K562 (cell line): Measurements from ENCODE around the gene TSPOAP1. TPM values are rescaled to one million over a fixed set of nuclear protein-coding genes. Genes with fewer than 3 reads are reported as not detected.

Source experiments
- CXXC5 ChIP-seq: fragments of 250-450 bp; sonication (Bioruptor Pico); IDR thresholded peaks from 2 replicates; pipeline ENCODE4 v1.8.0; 2022; ENCODE audit warnings: inconsistent platforms, mild to moderate bottlenecking, moderate library complexity
- ERF ChIP-seq: fragments of 450-650 bp; formaldehyde crosslinking; IDR thresholded peaks from 2 replicates; pipeline ENCODE4 v1.4.0; 2020; ENCODE audit warnings: mild to moderate bottlenecking, mixed read lengths
- ESRRA ChIP-seq: fragments of 450-650 bp; IDR thresholded peaks from 2 replicates; pipeline ENCODE4 v1.6.1; 2014; ENCODE audit warnings: low read depth, mild to moderate bottlenecking, moderate library complexity, borderline replicate concordance
- EWSR1 ChIP-seq: fragments of 450-650 bp; IDR thresholded peaks from 2 replicates; pipeline ENCODE4 v1.6.1; 2018; ENCODE audit warnings: borderline replicate concordance, mild to moderate bottlenecking, low read depth, moderate library complexity; ENCODE audit not compliant: partially characterized antibody
- GTF2A2 ChIP-seq: IDR thresholded peaks from 2 replicates; pipeline ENCODE4 v1.6.1; 2016; ENCODE audit warnings: mild to moderate bottlenecking, missing genetic modification characterization, missing compliant biosample characterization
- HDAC2 ChIP-seq: fragments of 450-650 bp; IDR thresholded peaks from 2 replicates; pipeline ENCODE4 v1.6.1; 2016; ENCODE audit warnings: mild to moderate bottlenecking
- ILF3 ChIP-seq: fragments of 450-650 bp; IDR thresholded peaks from 2 replicates; pipeline ENCODE4 v1.6.1; 2018; ENCODE audit warnings: antibody characterized with exemption, mild to moderate bottlenecking, moderate library complexity, borderline replicate concordance
- PHTF2 ChIP-seq: fragments of 250-450 bp; sonication (Bioruptor Pico); IDR thresholded peaks from 2 replicates; pipeline ENCODE4 v1.5.0; 2021; ENCODE audit warnings: mild to moderate bottlenecking
- RBFOX2 ChIP-seq: fragments of 200-400 bp; formaldehyde crosslinking; IDR thresholded peaks from 2 replicates; pipeline ENCODE4 v1.6.1; 2017; ENCODE audit warnings: low read depth, mild to moderate bottlenecking, low read length, moderate library complexity
- SIX5 ChIP-seq, 2 experiments: IDR thresholded peaks; 2 replicates each; pipeline ENCODE4 v1.6.1; 2011; ENCODE audit warnings: low read length in 2 of 2, borderline replicate concordance in 1 of 2, low read depth in 1 of 2, mild to moderate bottlenecking in 1 of 2, moderate library complexity in 1 of 2; ENCODE audit not compliant: insufficient read depth in 1 of 2
- SUPT5H ChIP-seq: fragments of 450-650 bp; IDR thresholded peaks from 2 replicates; pipeline ENCODE4 v1.6.1; 2016
- TGIF2 ChIP-seq: sonication (generic); formaldehyde crosslinking; IDR thresholded peaks from 2 replicates; pipeline ENCODE4 v1.8.1; 2022; ENCODE audit warnings: mild to moderate bottlenecking, missing genetic modification reagents, moderate library complexity
- ZKSCAN8 ChIP-seq: fragments of 200-800 bp; sonication (Bioruptor generic); IDR thresholded peaks from 2 replicates; pipeline ENCODE4 v1.6.1; 2016; ENCODE audit warnings: missing genetic modification characterization, missing compliant biosample characterization
- ZNF224 ChIP-seq: sonication (generic); formaldehyde crosslinking; IDR thresholded peaks from 2 replicates; pipeline ENCODE4 v1.8.0; 2022; ENCODE audit warnings: mild to moderate bottlenecking, missing genetic modification reagents
- ZNF778 ChIP-seq: fragments of 450-650 bp; formaldehyde crosslinking; IDR thresholded peaks from 2 replicates; pipeline ENCODE4 v1.4.0; 2020; ENCODE audit warnings: mild to moderate bottlenecking, moderate library complexity
- polyA plus RNA-seq, 8 experiments: library from polyadenylated mRNA; depleted of rRNA in 4 of 8; stranded (reverse) in 5 of 8; unstranded in 3 of 8; fragments of >200 nt; fragmentation: Nextera tagmentation in 2 of 8; fragmentation: Illumina TruSeq in 1 of 8; extraction: Ambion mirVana in 2 of 8; extraction: Trizol in 1 of 8; gene quantifications; 2 replicates each; pipeline versions ENCODE4 v1.2.1 to v1.2.3, GENCODE V29; 2011 to 2014; ENCODE audit warnings: inconsistent platforms in 1 of 8, missing spikeins in 1 of 8
- total RNA-seq, 7 experiments: library from RNA; depleted of rRNA in 6 of 7; stranded (reverse); fragments of >200 nt in 6 of 7; fragmentation: Illumina TruSeq in 2 of 7; extraction: Trizol in 2 of 7; gene quantifications; 2 replicates each; pipeline versions ENCODE4 v1.2.1 to v1.2.3, GENCODE V29; 2011 to 2021; ENCODE audit warnings: low replicate concordance in 1 of 7
- TF ChIP-seq, protein P1 (sequence below): sonication (generic); formaldehyde crosslinking; IDR thresholded peaks from 2 replicates; pipeline ENCODE4 v1.8.0; 2022; ENCODE audit warnings: missing genetic modification reagents, mild to moderate bottlenecking, borderline replicate concordance
- TF ChIP-seq, protein P2 (sequence below): fragments of 450-650 bp; IDR thresholded peaks from 2 replicates; pipeline ENCODE4 v1.6.1; 2016; ENCODE audit warnings: low read depth, mild to moderate bottlenecking, moderate library complexity
- TF ChIP-seq, protein P3 (sequence below): sonication (generic); formaldehyde crosslinking; IDR thresholded peaks from 2 replicates; pipeline ENCODE4 v1.8.0; 2022; ENCODE audit warnings: mild to moderate bottlenecking, missing genetic modification reagents
- TF ChIP-seq, protein P4 (sequence below): sonication (generic); formaldehyde crosslinking; IDR thresholded peaks from 2 replicates; pipeline ENCODE4 v1.8.0; 2023; ENCODE audit warnings: mild to moderate bottlenecking, missing genetic modification reagents

TSPOAP1 gene
- total and polyA plus RNA-seq, 9 of the 15 experiments (the other 6 are each of a cell fraction or from before 2014, with no cell fraction given) = 0.87 to 3.9 (median 1.8) TPM; not detected in 2

DNA sequence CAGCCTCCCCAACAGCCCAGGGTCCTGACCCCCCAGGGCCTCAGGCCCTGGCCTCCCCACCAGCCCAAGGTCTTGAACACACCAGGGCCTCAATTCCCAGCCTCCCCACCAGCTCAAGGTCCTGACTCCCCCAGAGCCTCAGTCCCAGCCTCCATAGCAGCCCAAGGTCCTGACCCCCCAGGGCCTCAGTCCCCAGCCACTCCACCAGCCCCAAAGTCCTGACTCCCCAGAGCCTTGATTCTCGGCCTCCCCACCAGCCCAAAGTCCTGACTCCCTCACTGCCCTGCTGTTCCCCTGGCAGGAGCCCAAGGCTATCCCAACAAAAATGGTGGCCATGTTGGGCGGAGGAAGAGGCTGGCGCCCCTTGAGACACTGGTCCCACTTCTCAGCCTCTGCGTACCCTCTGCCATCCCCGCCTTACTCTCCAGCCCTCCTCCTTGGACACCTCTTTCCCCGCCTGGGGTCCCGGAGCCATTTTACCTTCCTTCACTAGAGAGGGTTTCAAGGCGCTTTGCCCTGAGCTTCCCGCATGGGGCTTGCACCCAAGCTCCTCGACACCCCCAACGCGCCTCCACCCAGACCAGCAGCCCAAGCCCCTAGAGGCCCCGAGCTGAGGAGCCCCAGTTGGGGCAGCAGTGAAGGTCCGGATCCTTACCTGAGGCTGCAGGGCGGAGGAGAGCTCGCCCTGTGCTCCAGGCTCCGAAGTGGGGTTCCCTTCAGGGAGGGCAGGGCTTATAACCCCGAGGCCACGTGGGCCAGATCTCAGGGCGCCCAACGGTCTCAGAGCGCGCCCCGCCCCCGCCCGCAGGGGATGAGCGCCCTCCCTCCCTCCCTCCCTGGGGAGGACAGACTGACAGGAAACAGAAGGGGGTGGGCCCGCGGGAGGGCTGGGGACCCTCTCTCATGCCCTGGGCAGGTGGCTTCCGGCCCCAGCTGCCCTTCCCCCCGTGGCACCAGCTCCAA lies 3.5 kb upstream of the TSPOAP1 start (continued):
- peak; percentile 86; the same call in 1 of the 2 replicates for TF ChIP-seq ERF (CRISPR knock-in tag)
- TF ChIP-seq SIX5 (IDR thresholded peaks at IDR 0.05; ENCODE audit: borderline replicate concordance in 1 of 2, insufficient read depth in 1 of 2, low read depth in 1 of 2, low read length in 2 of 2) = no peak
- TF ChIP-seq PHTF2 (CRISPR knock-in tag) = no peak
- TF ChIP-seq, protein P1, sequence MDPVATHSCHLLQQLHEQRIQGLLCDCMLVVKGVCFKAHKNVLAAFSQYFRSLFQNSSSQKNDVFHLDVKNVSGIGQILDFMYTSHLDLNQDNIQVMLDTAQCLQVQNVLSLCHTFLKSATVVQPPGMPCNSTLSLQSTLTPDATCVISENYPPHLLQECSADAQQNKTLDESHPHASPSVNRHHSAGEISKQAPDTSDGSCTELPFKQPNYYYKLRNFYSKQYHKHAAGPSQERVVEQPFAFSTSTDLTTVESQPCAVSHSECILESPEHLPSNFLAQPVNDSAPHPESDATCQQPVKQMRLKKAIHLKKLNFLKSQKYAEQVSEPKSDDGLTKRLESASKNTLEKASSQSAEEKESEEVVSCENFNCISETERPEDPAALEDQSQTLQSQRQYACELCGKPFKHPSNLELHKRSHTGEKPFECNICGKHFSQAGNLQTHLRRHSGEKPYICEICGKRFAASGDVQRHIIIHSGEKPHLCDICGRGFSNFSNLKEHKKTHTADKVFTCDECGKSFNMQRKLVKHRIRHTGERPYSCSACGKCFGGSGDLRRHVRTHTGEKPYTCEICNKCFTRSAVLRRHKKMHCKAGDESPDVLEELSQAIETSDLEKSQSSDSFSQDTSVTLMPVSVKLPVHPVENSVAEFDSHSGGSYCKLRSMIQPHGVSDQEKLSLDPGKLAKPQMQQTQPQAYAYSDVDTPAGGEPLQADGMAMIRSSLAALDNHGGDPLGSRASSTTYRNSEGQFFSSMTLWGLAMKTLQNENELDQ (CRISPR knock-in tag) = peak; percentile 75; the same call in 1 of the 2 replicates
- TF ChIP-seq EWSR1 = no peak
- no peak; the same call in 1 of the 2 replicates for TF ChIP-seq HDAC2
- TF ChIP-seq TGIF2 (CRISPR knock-in tag) = peak; percentile 72; the same call in 1 of the 2 replicates
- peak; percentile 67 for TF ChIP-seq CXXC5 (CRISPR knock-in tag)
- peak; percentile 100 for TF ChIP-seq SUPT5H
- TF ChIP-seq ZNF224 (CRISPR knock-in tag) = 0 out of 2 replicates have a peak, but pooled peaks have one; percentile 72
- no peak for TF ChIP-seq ZNF778 (CRISPR knock-in tag)
- peak; percentile 90 for TF ChIP-seq RBFOX2
- peak; percentile 86 for TF ChIP-seq ILF3
- peak; percentile 97 for TF ChIP-seq GTF2A2 (tag)
- no peak; the same call in 1 of the 2 replicates for TF ChIP-seq ESRRA
- TF ChIP-seq, protein P2, sequence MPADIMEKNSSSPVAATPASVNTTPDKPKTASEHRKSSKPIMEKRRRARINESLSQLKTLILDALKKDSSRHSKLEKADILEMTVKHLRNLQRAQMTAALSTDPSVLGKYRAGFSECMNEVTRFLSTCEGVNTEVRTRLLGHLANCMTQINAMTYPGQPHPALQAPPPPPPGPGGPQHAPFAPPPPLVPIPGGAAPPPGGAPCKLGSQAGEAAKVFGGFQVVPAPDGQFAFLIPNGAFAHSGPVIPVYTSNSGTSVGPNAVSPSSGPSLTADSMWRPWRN = no peak
- TF ChIP-seq ZKSCAN8 (CRISPR knock-in tag) = no peak
- TF ChIP-seq, protein P3, sequence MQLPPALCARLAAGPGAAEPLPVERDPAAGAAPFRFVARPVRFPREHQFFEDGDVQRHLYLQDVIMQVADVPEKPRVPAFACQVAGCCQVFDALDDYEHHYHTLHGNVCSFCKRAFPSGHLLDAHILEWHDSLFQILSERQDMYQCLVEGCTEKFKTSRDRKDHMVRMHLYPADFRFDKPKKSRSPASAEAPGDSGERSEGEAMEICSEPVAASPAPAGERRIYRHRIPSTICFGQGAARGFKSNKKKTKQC (CRISPR knock-in tag) = peak; percentile 53; the same call in 1 of the 2 replicates
- TF ChIP-seq, protein P4, sequence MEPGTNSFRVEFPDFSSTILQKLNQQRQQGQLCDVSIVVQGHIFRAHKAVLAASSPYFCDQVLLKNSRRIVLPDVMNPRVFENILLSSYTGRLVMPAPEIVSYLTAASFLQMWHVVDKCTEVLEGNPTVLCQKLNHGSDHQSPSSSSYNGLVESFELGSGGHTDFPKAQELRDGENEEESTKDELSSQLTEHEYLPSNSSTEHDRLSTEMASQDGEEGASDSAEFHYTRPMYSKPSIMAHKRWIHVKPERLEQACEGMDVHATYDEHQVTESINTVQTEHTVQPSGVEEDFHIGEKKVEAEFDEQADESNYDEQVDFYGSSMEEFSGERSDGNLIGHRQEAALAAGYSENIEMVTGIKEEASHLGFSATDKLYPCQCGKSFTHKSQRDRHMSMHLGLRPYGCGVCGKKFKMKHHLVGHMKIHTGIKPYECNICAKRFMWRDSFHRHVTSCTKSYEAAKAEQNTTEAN (CRISPR knock-in tag) = peak; percentile 93
